Measurements from ENCODE around the gene ADAMTS16.

The ADAMTS16 gene

DNA sequence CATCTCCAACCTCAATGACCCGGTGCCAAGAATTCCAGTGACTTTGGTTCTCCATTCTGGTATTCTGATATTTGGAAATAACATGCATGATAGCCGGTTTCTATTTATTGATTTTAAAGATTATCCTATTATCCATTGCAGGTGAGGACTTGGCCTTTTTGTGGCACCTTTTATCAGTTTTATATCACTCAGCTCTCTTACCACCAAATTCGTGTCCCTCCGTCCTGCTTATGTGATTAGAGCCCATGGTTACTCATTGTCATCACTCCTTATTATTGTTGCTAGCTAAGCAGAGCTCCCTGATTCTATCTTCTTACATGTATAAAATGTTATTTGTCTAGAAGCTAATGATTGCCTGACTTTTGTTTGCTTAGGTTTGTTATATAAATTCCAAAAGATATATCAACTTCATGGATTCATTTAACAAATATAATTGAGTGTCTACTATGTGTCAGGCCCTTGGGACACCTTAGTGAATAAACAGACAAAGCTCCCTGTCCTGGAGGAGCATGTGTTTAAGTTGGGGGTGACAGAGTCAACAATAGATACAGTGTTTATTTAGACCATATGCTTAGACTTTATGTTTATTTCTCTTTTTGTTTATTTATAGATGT lies 138.2 kb downstream of the ADAMTS16 start:
- DNase-seq (ENCODE audit: low read depth in 1 of 2, low spot score in 1 of 2), result no peak

DNA sequence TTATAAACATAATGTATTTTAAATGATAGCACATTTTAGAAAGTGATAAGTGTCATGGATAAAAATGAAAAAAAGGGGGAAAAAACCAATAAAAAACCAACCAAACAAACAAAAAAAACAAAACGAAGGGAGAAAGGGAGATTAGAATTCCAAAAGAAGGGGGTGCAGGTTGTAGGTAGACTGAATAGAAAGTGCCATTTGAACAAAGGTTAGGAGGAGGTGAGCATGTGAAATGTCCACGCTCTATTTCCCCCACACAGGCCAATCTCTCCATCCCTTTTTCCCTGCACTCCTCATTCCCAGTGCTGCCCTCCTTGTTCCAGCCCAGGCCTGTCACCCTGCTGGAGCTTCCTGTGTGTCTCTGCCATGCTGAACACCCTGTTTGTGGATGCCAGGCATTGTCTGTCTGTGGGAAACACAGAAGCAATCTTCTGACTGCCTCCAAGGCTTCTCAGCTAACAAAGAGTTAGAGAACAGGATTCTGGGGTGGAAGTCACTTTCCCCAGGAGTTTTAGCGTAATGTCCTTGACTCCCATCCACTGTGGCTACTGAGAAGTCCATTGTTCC lies 138.8 kb downstream of the ADAMTS16 start:
- DNase-seq (ENCODE audit: low read depth in 1 of 2, low spot score in 1 of 2), result no peak

GRCh38 chr5:5285906-5286305 lies 145.8 kb downstream of the ADAMTS16 start:
- no peak for DNase-seq (ENCODE audit: low read depth in 1 of 2, low spot score in 1 of 2)

DNA sequence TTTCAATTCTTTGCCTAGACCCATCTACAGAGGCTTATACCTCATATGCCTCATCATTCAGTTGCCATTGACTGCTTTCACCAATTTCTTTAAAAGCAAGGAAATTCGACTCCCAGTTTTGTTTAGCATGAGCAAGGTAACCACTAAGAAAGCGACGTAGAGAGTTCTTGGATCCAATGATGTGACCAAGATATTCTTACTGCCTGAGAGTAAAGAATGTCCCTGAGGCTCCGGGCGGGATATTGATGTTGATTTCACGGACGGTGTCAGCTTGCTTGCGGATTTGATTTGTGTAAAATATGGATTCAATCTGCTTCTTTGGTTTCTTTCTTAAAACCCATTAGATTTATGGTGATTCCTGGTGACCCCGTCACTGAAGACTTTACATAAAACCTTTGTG lies 147.3 kb downstream of the ADAMTS16 start:
- DNase-seq (ENCODE audit: low read depth in 1 of 2, low spot score in 1 of 2), result no peak

DNA sequence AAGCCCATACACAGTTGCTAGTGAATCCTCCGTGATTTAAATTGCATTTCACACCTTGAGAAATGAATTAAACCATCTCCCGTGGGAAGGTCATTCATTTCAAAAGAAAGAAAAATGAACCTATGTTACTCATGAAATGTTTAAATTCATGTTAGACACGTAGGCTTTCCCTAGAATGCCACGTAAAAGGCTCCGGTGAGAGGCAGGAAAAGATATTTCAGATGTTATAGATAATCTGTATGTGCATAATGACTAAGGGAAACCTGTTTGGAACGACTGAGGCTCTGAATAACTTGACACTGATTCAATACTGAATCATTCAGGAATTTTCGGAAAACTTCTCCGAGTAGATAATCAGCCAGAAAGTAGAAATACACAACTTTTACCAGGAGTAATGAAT lies 148.1 kb downstream of the ADAMTS16 start:
- no peak for DNase-seq (ENCODE audit: low read depth in 1 of 2, low spot score in 1 of 2)

DNA sequence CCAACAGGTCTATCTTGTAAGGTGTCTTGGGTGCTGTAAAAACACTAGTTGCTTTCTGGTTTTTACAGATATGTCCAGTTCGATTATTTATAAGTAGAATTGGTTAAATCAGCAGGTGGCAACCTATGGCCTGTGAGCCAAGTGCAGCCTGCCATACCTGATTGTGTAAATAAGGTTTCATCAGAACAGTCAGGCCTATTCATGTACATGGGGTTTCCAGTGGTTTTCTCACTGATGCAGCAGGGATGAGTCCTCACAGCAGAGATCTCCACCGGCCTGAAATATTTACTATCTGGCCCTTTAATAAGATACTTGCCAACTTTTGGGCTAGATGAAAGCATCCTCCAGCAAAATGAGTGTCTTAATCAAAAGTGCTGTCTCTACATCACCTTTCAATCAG lies 149.4 kb downstream of the ADAMTS16 start:
- DNase-seq (ENCODE audit: low read depth in 1 of 2, low spot score in 1 of 2), result no peak

DNA sequence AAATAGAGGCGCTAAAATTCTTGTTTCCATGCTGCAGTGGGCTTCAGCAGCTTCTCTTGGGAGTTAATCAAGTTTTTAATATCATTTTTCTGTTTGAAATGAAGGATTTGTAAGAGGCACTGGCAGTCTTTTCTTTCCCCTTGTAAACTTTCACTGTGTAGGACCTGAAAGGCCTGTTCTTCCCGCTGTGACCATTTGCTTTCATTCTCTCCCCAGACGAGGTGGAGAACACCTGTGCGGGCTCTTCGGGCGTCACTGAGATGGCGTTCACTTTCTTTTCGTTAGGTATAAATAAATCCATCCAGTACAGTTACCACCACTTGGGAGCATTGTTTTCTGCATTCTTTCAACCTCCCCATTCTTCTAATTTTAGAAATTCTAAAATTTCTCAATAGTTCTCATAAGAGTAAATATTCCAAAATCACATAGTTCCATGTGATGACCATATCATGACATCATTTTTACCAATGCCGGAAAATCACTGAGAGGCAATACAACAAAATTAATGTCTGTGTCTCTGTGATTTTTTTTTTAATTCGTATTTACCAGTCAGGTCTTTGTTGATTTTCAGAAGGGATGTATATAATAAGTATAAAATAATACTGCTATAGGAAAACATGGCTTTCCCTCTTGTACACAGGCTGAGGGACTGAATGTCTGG lies 150.7 kb downstream of the ADAMTS16 start:
- DNase-seq (ENCODE audit: low read depth in 1 of 2, low spot score in 1 of 2), result no peak

DNA sequence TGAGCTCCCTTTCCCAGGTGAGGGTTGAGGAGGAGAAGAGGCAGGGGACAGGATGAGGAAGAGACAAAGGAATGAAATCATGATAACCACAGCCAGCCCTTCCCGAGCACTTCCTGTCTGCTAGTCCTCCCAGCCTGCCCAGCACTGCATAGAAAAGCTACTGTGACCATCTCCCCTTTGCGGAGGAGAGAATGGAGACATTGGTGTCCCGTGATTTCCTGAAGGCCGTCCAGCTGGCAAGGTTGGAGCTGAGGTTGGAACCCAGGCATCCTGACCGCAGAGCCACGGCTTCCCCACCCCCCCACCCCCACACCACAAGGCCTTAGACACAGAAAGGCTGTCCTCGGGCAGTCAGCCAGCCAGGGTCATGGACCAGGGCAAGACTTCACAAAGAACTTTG lies 151.2 kb downstream of the ADAMTS16 start:
- DNase-seq (ENCODE audit: low read depth in 1 of 2, low spot score in 1 of 2), result no peak

GRCh38 chr5:5293029-5293428 lies 152.9 kb downstream of the ADAMTS16 start:
- DNase-seq (ENCODE audit: low read depth in 1 of 2, low spot score in 1 of 2), result no peak

DNA sequence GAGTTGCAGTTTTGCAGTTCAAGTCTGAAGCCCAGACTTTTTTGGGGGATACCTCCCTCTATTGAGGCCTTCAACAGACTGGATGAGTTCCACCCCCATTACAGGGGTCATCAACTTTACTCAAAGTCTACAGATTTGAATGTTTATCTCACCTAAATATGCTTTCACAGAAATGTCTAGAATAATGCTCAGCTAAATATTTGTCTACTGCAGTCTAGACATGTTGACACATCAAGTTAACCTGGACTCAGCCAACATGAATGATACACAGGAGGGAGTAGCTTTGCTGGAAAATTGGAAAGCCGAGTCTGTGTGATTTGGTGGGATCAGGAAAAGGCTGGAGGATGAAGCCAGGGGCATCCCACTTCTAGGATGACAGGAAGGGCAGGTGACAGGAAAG lies 154.3 kb downstream of the ADAMTS16 start:
- no peak for DNase-seq (ENCODE audit: low read depth in 1 of 2, low spot score in 1 of 2)

- DNase-seq (ENCODE audit: low read depth in 1 of 2, low spot score in 1 of 2), result no peak
These were observed 155.2 kb downstream of the ADAMTS16 start for GRCh38 chr5:5295351-5295750.

- no peak for DNase-seq (ENCODE audit: low read depth in 1 of 2, low spot score in 1 of 2)
These were observed 155.9 kb downstream of the ADAMTS16 start for GRCh38 chr5:5296051-5296450.

DNA sequence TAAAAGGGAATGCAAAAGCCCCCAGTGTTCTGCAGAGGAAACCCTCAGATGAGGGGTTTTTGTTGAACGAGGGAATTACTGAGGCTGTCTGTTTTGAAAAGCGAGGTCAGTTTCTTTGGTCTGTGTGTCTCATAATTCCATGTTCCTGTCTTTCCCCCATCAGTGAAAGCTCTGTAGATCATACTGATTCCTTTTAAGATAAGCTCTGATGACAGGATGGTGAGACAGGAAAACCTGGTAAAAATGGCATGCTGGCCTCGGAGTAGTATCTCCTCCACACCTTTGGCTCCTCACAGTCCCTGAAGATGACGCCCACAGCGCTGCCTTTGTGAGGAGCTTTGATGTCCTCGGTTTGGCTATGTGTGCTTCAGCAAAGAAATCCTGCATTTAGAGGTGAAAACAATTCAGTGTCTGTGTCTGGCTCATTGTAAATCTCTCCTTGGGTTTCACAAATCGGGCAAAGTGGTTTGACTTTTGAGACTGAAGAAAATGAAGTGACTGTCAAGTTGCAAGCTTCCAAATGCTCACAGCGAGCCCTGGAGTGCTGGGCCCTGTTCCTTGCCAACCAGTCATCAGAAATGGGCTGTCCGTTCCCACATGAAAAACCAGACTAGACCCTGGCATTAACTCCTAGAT lies 157.4 kb downstream of the ADAMTS16 start:
- no peak for DNase-seq (ENCODE audit: low read depth in 1 of 2, low spot score in 1 of 2)

DNA sequence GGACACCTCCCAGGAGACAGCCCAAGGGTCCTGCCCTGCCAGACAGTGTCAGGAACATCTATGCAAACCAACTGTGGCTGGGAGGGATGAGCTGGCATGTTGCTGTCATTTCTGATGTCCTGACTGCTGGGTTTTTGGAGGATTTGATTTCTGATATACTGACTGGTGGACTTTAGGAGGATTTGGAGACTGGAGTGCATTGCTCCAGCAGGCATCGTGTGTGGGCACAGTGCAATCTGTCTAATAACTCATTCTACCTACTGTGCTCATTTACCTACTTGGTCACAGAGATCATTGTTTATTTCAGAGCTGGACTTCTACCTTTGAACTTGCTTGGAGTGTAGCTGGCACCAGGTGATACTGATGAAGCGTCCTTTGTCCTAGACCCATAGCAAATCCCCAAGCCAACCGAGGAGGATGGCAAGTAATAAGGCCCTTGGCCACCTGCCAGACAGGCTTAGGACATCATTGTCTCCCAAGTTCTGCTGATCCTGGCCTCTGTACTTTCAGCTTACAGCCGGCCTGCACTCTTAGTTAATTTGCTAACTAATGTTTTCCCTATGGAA lies 158.0 kb downstream of the ADAMTS16 start:
- DNase-seq (ENCODE audit: low read depth in 1 of 2, low spot score in 1 of 2), result no peak

DNA sequence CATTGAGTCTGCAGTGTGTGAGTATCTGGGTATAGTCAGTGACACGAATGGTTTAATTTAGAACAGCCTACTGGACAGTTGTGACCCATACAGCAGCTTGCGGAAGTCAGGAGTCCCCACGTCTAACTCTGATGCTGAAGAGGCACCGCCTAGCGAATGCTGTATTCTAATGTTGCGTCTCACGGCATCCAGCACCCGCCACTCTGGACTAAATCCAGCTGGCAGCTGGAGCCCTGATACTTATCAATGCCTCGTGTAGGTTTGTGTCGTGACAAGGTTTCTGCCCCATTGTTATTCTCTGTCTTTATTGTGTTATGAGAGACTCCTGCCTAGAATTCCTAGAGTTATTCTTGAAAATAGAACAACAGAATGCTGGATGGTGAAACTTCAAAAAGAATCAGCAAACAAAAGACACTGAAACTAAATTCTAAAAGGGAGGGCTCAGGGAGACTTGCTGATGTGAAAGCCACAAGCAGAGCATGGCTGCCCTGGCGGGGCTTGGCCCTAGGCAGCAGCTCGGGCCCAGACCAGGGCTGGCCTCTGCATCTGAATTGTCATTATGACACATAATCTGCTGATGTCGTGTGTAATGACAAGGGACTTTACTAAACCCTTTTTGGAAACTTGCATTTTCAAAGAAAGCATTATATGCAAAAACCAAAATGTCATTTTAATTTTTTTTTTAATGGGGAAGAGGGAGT lies 158.9 kb downstream of the ADAMTS16 start:
- no peak for DNase-seq (ENCODE audit: low read depth in 1 of 2, low spot score in 1 of 2)

DNA sequence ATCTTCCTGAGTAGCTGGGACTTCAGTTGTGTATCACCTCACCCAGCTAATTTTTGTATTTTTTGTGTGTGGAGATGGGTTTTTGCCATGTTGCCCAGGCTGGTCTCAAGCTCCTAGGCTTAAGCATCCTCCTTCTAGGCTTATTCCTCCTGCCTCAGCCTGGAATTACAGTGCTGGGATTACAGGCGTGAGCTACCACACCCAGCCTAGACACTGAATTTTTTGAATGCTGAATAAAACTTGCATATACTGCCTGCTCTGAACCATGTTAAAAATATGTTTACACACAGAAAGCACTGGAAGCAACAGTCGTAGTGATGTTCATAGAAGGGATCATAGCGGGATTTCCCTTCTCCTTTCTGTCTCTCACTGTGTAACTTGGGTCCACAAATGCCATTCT lies 161.0 kb downstream of the ADAMTS16 start:
- no peak for DNase-seq (ENCODE audit: low read depth in 1 of 2, low spot score in 1 of 2)

- no peak for DNase-seq (ENCODE audit: low read depth in 1 of 2, low spot score in 1 of 2)
These were observed 162.1 kb downstream of the ADAMTS16 start for GRCh38 chr5:5302201-5302600.

- no peak for DNase-seq (ENCODE audit: low read depth in 1 of 2, low spot score in 1 of 2)
These were observed 163.1 kb downstream of the ADAMTS16 start for GRCh38 chr5:5303242-5303641.

DNA sequence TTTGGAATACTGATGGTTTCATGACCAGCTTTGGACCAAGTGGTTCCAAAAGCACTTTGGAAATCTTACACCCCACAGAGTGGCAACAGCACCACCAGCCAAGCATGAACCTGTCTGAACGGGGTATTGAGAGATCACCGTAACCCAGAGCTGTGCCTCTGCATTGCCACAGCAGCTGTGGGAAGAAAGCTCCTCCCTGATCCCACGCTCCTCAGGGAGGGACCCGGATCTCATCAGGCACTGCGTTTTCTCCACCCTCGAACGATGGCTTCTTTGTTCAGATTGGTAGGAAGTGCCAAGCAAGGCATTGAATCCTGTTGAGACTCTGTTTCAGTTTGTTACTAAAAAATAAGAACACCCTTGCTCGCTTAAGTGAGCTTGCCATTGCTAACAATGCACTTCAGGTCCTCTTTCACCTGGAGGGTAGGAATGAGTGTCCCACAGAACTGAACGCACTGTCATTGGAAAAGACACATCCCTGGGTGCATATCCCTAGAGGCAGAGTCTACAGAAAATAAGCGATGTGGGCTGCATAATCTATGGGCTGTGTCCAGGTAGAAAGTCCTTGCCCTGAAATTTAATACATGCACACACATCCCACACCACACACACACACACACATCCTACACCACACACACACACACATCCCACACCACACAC lies 164.4 kb downstream of the ADAMTS16 start:
- DNase-seq (ENCODE audit: low read depth in 1 of 2, low spot score in 1 of 2), result no peak

DNA sequence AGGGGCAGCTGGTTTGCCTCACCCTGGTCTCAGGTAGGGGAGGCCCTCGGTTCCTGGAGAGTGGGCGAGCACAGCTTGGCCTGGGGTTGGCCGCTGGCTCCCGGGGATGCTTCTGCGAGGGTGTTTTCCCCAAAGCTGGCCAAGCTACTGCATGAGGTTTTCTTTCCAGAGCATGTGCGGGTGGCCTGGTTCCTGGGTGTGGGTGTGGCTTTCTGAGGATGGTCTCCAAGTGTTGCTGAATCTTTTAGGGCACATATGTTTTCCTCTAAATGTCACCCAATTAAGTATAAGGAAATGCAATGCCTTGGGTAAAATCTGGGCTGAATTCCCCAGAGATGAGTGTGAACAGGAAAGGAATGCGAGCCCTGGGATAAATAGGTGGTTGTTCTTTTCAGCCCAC lies 166.6 kb downstream of the ADAMTS16 start:
- no peak for DNase-seq (ENCODE audit: low read depth in 1 of 2, low spot score in 1 of 2)

GRCh38 chr5:5308319-5308718 lies 168.2 kb downstream of the ADAMTS16 start:
- DNase-seq (ENCODE audit: low read depth in 1 of 2, low spot score in 1 of 2), result no peak

Measured in activated CD4-positive, alpha-beta T cell treated with anti-CD3 and anti-CD28 coated beads, Interleukin-2, amount 50 U/mL, for 24 hours (primary cell).